ENCODE data around the gene P4HA2. TPM values are rescaled to one million over a fixed set of nuclear protein-coding genes. Genes with fewer than 3 reads are reported as not detected.

Gene P4HA2
- total RNA-seq, 1 donor from 2014 or later, result 190 TPM

- DNase-seq (ENCODE audit: low read depth) (no peak), FAIRE-seq (no peak)
- H3K27me3 ChIP-seq (ENCODE audit: control insufficient read depth, insufficient read depth, low read length), result no peaks in the 10 kb centered on the region
- H3K4me3 ChIP-seq (ENCODE audit: low read depth, low read length), result peak within 1 kb of the TSS; percentile 70
- TF ChIP-seq, protein P1, sequence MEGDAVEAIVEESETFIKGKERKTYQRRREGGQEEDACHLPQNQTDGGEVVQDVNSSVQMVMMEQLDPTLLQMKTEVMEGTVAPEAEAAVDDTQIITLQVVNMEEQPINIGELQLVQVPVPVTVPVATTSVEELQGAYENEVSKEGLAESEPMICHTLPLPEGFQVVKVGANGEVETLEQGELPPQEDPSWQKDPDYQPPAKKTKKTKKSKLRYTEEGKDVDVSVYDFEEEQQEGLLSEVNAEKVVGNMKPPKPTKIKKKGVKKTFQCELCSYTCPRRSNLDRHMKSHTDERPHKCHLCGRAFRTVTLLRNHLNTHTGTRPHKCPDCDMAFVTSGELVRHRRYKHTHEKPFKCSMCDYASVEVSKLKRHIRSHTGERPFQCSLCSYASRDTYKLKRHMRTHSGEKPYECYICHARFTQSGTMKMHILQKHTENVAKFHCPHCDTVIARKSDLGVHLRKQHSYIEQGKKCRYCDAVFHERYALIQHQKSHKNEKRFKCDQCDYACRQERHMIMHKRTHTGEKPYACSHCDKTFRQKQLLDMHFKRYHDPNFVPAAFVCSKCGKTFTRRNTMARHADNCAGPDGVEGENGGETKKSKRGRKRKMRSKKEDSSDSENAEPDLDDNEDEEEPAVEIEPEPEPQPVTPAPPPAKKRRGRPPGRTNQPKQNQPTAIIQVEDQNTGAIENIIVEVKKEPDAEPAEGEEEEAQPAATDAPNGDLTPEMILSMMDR (IDR thresholded peaks at IDR 0.05; ENCODE audit: insufficient read depth, low read length, severe bottlenecking), result no peak
- no peaks in the 10 kb centered on the region for H3K36me3 ChIP-seq (ENCODE audit: control insufficient read depth, insufficient read depth, low read length)
These were observed 29.8 kb upstream of the P4HA2 start, which contains the start of gene PDLIM4 for GRCh38 chr5:132257131-132258101. Gene PDLIM4 (plus strand): TSS chr5:132257696. CDS start chr5:132257735, 39 bp downstream.

GRCh38 chr5:132256783-132257130, 29.1 kb upstream of the P4HA2 start:
- H3K4me3 ChIP-seq (ENCODE audit: low read depth, low read length), result no peak overlapping the region
- no peaks in the 10 kb centered on the region for H3K36me3 ChIP-seq (ENCODE audit: control insufficient read depth, insufficient read depth, low read length)
- DNase-seq (ENCODE audit: low read depth) (no peak), FAIRE-seq (no peak)
- no peaks in the 10 kb centered on the region for H3K27me3 ChIP-seq (ENCODE audit: control insufficient read depth, insufficient read depth, low read length)
- TF ChIP-seq, protein P1 (IDR thresholded peaks at IDR 0.05; ENCODE audit: insufficient read depth, low read length, severe bottlenecking), result no peak

GRCh38 chr5:132256086-132256782, 28.6 kb upstream of the P4HA2 start:
- H3K27me3 ChIP-seq (ENCODE audit: control insufficient read depth, insufficient read depth, low read length), result no peaks in the 10 kb centered on the region
- no peak overlapping the region for H3K4me3 ChIP-seq (ENCODE audit: low read depth, low read length)
- no peaks in the 10 kb centered on the region for H3K36me3 ChIP-seq (ENCODE audit: control insufficient read depth, insufficient read depth, low read length)
- DNase-seq (ENCODE audit: low read depth) (no peak), FAIRE-seq (no peak)
- TF ChIP-seq, protein P1 (IDR thresholded peaks at IDR 0.05; ENCODE audit: insufficient read depth, low read length, severe bottlenecking), result no peak

DNA sequence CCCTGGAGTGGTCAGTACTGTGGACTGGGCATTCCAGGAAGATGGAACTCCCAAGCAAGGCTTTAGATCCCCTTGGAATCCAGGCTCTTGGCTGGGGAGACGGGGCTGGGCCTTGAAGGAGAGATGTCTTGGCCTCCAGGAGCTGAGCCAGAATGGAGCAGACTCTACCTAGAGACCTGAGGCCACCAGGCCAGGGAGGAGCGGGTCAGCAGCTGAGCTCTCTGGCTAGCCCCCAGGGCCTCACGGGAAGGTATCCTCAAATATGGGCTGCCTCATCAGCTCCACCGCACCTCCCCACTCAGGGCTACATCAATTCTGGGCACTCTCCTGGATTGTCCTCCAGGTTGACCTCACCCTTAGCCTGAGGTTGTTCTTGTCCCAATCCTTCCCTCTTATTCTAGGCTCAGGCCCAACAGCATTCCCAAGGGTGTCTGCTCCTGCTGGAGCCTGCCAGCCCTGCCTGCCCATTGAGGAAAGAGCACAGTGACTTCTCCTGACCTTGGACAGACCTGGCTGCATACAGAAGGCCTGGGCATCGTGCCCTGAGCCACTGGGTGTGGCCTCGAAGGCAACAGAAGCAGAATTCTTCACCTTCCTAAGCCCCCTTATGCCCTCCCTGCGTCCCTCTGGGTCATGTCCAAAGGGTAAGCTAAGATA, 26.8 kb upstream of the P4HA2 start:
- TF ChIP-seq, protein P1 (IDR thresholded peaks at IDR 0.05; ENCODE audit: insufficient read depth, low read length, severe bottlenecking), result no peak
- no peaks in the 10 kb centered on the region for H3K27me3 ChIP-seq (ENCODE audit: control insufficient read depth, insufficient read depth, low read length)
- no peak for DNase-seq (ENCODE audit: low read depth)
- H3K4me3 ChIP-seq (ENCODE audit: low read depth, low read length), result no peak overlapping the region
- FAIRE-seq, result no peak
- no peaks in the 10 kb centered on the region for H3K36me3 ChIP-seq (ENCODE audit: control insufficient read depth, insufficient read depth, low read length)

GRCh38 chr5:132253452-132254320, 26.0 kb upstream of the P4HA2 start:
- FAIRE-seq (no peak), DNase-seq (ENCODE audit: low read depth) (no peak)
- TF ChIP-seq, protein P1 (IDR thresholded peaks at IDR 0.05; ENCODE audit: insufficient read depth, low read length, severe bottlenecking), result no peak
- no peaks in the 10 kb centered on the region for H3K27me3 ChIP-seq (ENCODE audit: control insufficient read depth, insufficient read depth, low read length)
- H3K36me3 ChIP-seq (ENCODE audit: control insufficient read depth, insufficient read depth, low read length), result no peaks in the 10 kb centered on the region
- H3K4me3 ChIP-seq (ENCODE audit: low read depth, low read length), result no peak overlapping the region
